PC-9 (cell line): ENCODE measurements around the gene BMP8A. TPM values are rescaled to one million over a fixed set of nuclear protein-coding genes. Genes with fewer than 3 reads are reported as not detected.
"Not testable (repeated sequence)": the region's sequence is repeated elsewhere in the genome, so short reads cannot be mapped to it uniquely, and the experiment has no call there.

ENCODE experiments used
- BruUV-seq: library from RNA; stranded (reverse); fragments of 400-500 nt; replicated peaks from 2 replicates; lab custom pipeline; 2021; lab: Mats Ljungman, UMichigan
- CTCF ChIA-PET: fragments of 300-600 bp; sonication (Branson Sonifier 250); formaldehyde crosslinking; loops from one replicate; lab custom pipeline; 2022; ENCODE audit warnings: antibody characterized with exemption; lab: Charles Lee
- POLR2A ChIA-PET: fragments of 300-600 bp; sonication (Branson Sonifier 250); formaldehyde crosslinking; loops from one replicate; lab custom pipeline; 2022; ENCODE audit warnings: antibody characterized with exemption; ENCODE audit not compliant: unreplicated experiment; lab: Charles Lee
- DNase-seq, 2 experiments: peaks; one replicate each; pipeline versions ENCODE4 v3.0.0 to v3.0.0-alpha.2; 2015 to 2022; ENCODE audit warnings: mixed read lengths in 1 of 2
- H2AFZ ChIP-seq: fragments of 200-600 bp; sonication (generic); 2 replicates; pipeline ENCODE4 v1.8.1; 2017; ENCODE audit warnings: antibody characterized with exemption
- H3F3A ChIP-seq: fragments of 200-600 bp; sonication (generic); 2 replicates; pipeline ENCODE4 v1.8.1; 2017; ENCODE audit warnings: antibody characterized with exemption, mild to moderate bottlenecking, low read depth; ENCODE audit not compliant: insufficient read depth
- H3K27ac ChIP-seq: fragments of 200-600 bp; sonication (generic); 2 replicates; pipeline ENCODE4 v1.6.1; 2016; ENCODE audit warnings: mixed run types
- H3K27me3 ChIP-seq: fragments of 200-600 bp; sonication (generic); 2 replicates; pipeline ENCODE4 v1.6.1; 2016; ENCODE audit warnings: low read depth, mixed run types; ENCODE audit not compliant: insufficient read depth
- H3K36me3 ChIP-seq: fragments of 200-600 bp; sonication (generic); 2 replicates; pipeline ENCODE4 v1.6.1; 2016; ENCODE audit warnings: low read depth, mixed run types
- H3K4me1 ChIP-seq: fragments of 200-600 bp; sonication (generic); replicated peaks from 2 replicates; pipeline ENCODE4 v1.6.1; 2016; ENCODE audit warnings: mixed run types; ENCODE audit not compliant: insufficient read depth
- H3K4me2 ChIP-seq: fragments of 200-600 bp; sonication (generic); 2 replicates; pipeline ENCODE4 v1.6.1; 2017; ENCODE audit warnings: mixed run types
- H3K4me3 ChIP-seq: fragments of 200-600 bp; sonication (generic); 2 replicates; pipeline ENCODE4 v1.6.1; 2016; ENCODE audit warnings: mixed run types
- H3K79me2 ChIP-seq: fragments of 200-600 bp; sonication (generic); 2 replicates; pipeline ENCODE4 v1.6.1; 2017; ENCODE audit warnings: low read depth, mixed run types
- H3K9me2 ChIP-seq: fragments of 200-600 bp; sonication (generic); 2 replicates; pipeline ENCODE4 v1.8.1; 2017; ENCODE audit warnings: mild to moderate bottlenecking; ENCODE audit not compliant: insufficient read depth
- H3K9me3 ChIP-seq: fragments of 200-600 bp; sonication (generic); 2 replicates; pipeline ENCODE4 v1.8.1; 2016; ENCODE audit warnings: low read depth; ENCODE audit not compliant: insufficient read depth
- H4K20me1 ChIP-seq: fragments of 200-600 bp; sonication (generic); 2 replicates; pipeline ENCODE4 v1.8.1; 2017; ENCODE audit not compliant: insufficient read depth
- EZH2 ChIP-seq: fragments of 200-600 bp; sonication (generic); IDR thresholded peaks from 2 replicates; pipeline ENCODE4 v1.8.0; 2017; ENCODE audit warnings: antibody characterized with exemption, low read depth
- intact Hi-C: fragments of 100-400 bp; cut with micrococcal nuclease; formaldehyde crosslinking; loops from one replicate; pipeline ENCODE4 v1.10.0; 2022; ENCODE audit not compliant: unreplicated experiment
- total RNA-seq: library from RNA; stranded (reverse); gene quantifications from 2 replicates; pipeline ENCODE4 v1.2.3, GENCODE V29; 2021
- TF ChIP-seq, protein P1 (sequence below): fragments of 200-600 bp; sonication (generic); conservative IDR thresholded peaks from 2 replicates; pipeline ENCODE4 v1.6.1; 2017; ENCODE audit warnings: mixed run types, antibody characterized with exemption, mild to moderate bottlenecking, moderate library complexity

BMP8A gene
- total RNA-seq, 1 experiment from 2014 or later: 0.31 TPM

DNA sequence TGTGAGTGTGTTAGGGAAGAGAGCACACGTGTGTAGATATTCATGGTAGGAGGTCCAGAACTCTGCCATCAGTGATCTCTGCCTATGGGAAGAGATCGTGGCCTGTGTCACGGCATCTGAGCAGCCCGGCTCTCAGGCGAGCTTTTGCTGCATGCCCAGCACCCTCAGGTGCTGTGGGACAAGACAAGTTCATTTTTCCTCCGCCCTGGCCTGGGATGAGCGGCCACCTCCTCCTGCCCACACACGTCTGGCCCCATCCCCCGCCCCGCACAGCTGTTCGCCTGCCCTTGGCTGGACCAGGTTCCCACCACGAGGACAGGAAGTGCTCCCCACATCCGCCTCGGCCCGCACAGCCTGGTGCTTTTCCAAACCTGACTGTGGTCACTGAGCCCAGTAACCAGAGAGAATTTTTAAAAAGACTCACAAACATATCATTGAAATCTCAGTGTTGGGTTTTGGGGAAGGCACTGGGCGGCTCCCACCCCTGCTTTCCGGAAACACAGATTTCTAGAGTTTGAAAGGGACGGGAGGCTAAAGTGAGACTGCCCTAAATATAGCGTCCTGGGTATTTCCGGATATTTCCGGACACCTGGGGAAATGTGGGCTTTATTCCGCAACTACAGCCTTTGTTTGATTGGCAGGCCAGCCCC, 18.0 kb downstream of the BMP8A start:
- H3K4me3 ChIP-seq: no peak overlapping the region
- no peaks in the 10 kb centered on the region for H3K9me3 ChIP-seq
- H3K4me2 ChIP-seq: no peak overlapping the region
- no peaks in the 10 kb centered on the region for H3K79me2 ChIP-seq
- no peak overlapping the region for H2AFZ ChIP-seq
- H3K9me2 ChIP-seq: no peaks in the 10 kb centered on the region
- H3K36me3 ChIP-seq: no peaks in the 10 kb centered on the region
- intact Hi-C loops: loop anchor here (10.0 kb wide), 1 partner anchor 145 kb away; no protein-coding TSS in a partner anchor
- no peaks in the 10 kb centered on the region; the same call in 1 of the 2 replicates for H3F3A ChIP-seq
- H3K27me3 ChIP-seq: no peaks in the 10 kb centered on the region
- BruUV-seq: no TSS peak
- TF ChIP-seq EZH2: no peak
- TF ChIP-seq, protein P1, sequence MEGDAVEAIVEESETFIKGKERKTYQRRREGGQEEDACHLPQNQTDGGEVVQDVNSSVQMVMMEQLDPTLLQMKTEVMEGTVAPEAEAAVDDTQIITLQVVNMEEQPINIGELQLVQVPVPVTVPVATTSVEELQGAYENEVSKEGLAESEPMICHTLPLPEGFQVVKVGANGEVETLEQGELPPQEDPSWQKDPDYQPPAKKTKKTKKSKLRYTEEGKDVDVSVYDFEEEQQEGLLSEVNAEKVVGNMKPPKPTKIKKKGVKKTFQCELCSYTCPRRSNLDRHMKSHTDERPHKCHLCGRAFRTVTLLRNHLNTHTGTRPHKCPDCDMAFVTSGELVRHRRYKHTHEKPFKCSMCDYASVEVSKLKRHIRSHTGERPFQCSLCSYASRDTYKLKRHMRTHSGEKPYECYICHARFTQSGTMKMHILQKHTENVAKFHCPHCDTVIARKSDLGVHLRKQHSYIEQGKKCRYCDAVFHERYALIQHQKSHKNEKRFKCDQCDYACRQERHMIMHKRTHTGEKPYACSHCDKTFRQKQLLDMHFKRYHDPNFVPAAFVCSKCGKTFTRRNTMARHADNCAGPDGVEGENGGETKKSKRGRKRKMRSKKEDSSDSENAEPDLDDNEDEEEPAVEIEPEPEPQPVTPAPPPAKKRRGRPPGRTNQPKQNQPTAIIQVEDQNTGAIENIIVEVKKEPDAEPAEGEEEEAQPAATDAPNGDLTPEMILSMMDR: no peak
- POLR2A ChIA-PET: no interaction called here
- CTCF ChIA-PET: no interaction called here
- peaks cover 5% of the 10 kb centered on the region; the same call in 1 of the 2 replicates for H3K4me1 ChIP-seq
- H4K20me1 ChIP-seq: no peaks in the 10 kb centered on the region
- H3K27ac ChIP-seq: no peak overlapping the region
- no peak for DNase-seq

DNA sequence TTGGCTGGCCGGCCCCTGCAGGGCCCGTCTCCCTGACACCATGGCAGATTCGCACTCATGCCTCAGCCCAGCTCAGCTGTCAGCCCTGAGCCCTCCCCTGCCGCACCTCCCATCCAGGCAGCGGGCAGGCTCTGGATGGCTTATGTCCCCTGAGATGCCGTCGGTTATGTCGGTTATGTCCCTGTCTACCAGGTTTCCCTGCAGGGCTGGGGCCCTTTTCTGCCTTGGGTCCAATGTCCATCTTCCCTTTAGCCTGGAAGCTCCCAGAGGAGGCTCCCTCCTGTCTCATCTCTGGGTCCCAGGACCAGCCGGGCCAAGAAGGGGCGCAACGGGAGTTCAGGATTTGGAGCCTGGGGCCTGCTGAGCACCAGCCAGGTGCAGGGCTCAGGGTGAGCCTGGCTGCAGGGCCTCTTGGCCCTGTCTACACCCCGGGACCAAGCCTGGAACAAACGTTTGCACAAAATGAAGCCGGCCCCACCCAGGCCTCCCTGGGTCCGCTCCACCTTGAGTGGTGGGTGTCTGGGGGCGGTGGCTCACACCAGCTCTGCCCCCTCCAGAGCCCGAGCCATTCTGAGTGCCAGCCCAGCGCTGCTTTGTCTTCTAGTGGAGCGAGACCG, 19.2 kb downstream of the BMP8A start:
- POLR2A ChIA-PET, H3F3A ChIP-seq, H3K4me2 ChIP-seq, H3K36me3 ChIP-seq, H3K4me1 ChIP-seq, H3K4me3 ChIP-seq, BruUV-seq, intact Hi-C loops, H4K20me1 ChIP-seq, H3K9me2 ChIP-seq, H3K27ac ChIP-seq, H3K27me3 ChIP-seq, DNase-seq, H2AFZ ChIP-seq, H3K9me3 ChIP-seq, H3K79me2 ChIP-seq, CTCF ChIA-PET: not testable (repeated sequence)

DNA sequence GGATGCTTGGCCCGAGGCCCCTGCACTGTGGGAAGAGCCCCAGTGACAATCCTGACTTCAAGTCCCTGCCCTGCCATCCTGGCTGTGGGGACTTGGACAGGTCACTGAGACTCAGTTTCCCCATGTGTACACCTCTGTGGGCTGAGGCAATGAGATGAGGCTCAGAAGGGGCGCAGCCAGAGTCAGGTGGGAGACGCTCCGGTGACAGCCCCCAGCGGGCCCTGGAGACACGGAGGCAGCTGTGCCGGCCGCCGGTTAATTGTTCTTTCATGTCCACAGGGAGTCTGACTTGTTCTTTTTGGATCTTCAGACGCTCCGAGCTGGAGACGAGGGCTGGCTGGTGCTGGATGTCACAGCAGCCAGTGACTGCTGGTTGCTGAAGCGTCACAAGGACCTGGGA, 20.0 kb downstream of the BMP8A start:
- H3K9me3 ChIP-seq, H3K27me3 ChIP-seq, H3K4me3 ChIP-seq, DNase-seq, intact Hi-C loops, H3K36me3 ChIP-seq, POLR2A ChIA-PET, BruUV-seq, H3K4me2 ChIP-seq, H2AFZ ChIP-seq, H3K27ac ChIP-seq, H3F3A ChIP-seq, H3K79me2 ChIP-seq, H3K4me1 ChIP-seq, H4K20me1 ChIP-seq, CTCF ChIA-PET, H3K9me2 ChIP-seq: not testable (repeated sequence)

DNA sequence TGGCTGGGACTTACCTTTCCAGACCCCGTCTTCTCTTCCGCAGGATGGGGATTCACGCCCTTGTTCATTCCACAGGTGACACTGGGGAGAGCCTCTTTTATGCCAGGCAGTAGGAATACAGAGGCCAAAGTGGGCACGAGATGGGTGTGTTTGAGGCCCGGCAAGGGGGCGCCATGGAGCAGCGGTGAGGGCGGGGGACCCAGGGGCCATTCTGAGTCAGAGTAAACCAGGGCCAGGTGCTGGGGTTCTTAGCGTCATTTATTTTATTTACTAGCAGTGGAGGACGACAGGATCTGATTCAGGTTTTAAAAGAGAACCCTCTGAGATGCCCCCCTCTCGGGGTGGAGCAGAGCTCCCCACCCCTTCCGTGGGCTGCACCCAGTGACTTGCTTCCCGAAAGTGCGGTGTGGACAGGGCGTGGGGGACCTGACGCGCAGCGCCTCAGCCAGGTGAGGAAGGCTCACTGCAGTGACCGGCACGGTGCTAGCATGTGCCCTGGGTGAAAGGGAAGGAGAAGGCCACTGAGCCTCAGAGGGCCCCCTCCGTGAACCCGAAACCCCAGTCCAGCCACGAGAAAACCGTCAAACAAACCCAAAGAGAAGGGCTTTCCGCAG, 20.9 kb downstream of the BMP8A start:
- CTCF ChIA-PET, H3K79me2 ChIP-seq, H3K9me2 ChIP-seq, H3K27ac ChIP-seq, H3K4me3 ChIP-seq, H3F3A ChIP-seq, BruUV-seq, POLR2A ChIA-PET, H3K4me2 ChIP-seq, intact Hi-C loops, H2AFZ ChIP-seq, H3K27me3 ChIP-seq, H3K4me1 ChIP-seq, H3K36me3 ChIP-seq, H3K9me3 ChIP-seq, DNase-seq, H4K20me1 ChIP-seq: not testable (repeated sequence)

- H3F3A ChIP-seq, H3K79me2 ChIP-seq, H2AFZ ChIP-seq, H3K9me2 ChIP-seq, H3K27ac ChIP-seq, intact Hi-C loops, H3K4me2 ChIP-seq, H3K27me3 ChIP-seq, POLR2A ChIA-PET, H3K36me3 ChIP-seq, H3K4me3 ChIP-seq, DNase-seq, H3K4me1 ChIP-seq, H3K9me3 ChIP-seq, H4K20me1 ChIP-seq, BruUV-seq, CTCF ChIA-PET: not testable (repeated sequence)
These were observed 23.3 kb downstream of the BMP8A start for GRCh38 chr1:39514710-39515124.

- H2AFZ ChIP-seq, BruUV-seq, DNase-seq, H4K20me1 ChIP-seq, intact Hi-C loops, H3F3A ChIP-seq, H3K27ac ChIP-seq, H3K36me3 ChIP-seq, H3K9me2 ChIP-seq, H3K4me1 ChIP-seq, CTCF ChIA-PET, H3K79me2 ChIP-seq, H3K9me3 ChIP-seq, H3K4me3 ChIP-seq, H3K27me3 ChIP-seq, H3K4me2 ChIP-seq, POLR2A ChIA-PET: not testable (repeated sequence)
These were observed 24.0 kb downstream of the BMP8A start for GRCh38 chr1:39515131-39516086.
